Pancreas (tissue), 10 donors: Measurements from ENCODE around the gene SLC50A1. TPM values are rescaled to one million over a fixed set of nuclear protein-coding genes. Genes with fewer than 3 reads are reported as not detected.

Experiments
- ATAC-seq, 4 donors: fragments of 200-7000 bp; cut with Tn5 transposase; one replicate each; pipeline versions ENCODE4 v1.8.0 to v1.9.1; 2020; ENCODE audit warnings: mild to moderate bottlenecking in 4 of 4, moderate library complexity in 4 of 4
- DNase-seq, 6 donors: peaks; one replicate each; pipeline ENCODE4 v3.0.0-alpha.2; 2020
- FAIRE-seq: peaks from 2 replicates; lab custom pipeline; 2012; peaks lifted over from hg19 to GRCh38; lab: Jason Lieb, UNC
- H3K27ac ChIP-seq, 4 donors: fragments of 200-600 bp; sonication (generic); 1 replicate in 3 of 4; 2 replicates in 1 of 4; pipeline versions ENCODE4 v1.5.0 to v1.8.0; 2020
- H3K27me3 ChIP-seq, 4 donors: fragments of 200-600 bp; one replicate each; pipeline ENCODE4 v1.8.0; 2021
- H3K36me3 ChIP-seq, 3 donors: fragments of 200-600 bp; sonication (generic) in 1 of 3; one replicate each; pipeline versions ENCODE4 v1.5.0 to v1.8.0; 2020 to 2021
- H3K4me1 ChIP-seq, 3 donors: fragments of 200-600 bp; one replicate each; pipeline ENCODE4 v1.8.0; 2021
- H3K4me3 ChIP-seq, 4 donors: fragments of 200-600 bp; sonication (generic) in 2 of 4; one replicate each; pipeline versions ENCODE4 v1.5.0 to v1.8.0; 2020 to 2021
- H3K9me3 ChIP-seq, 4 donors: fragments of 200-600 bp; one replicate each; pipeline ENCODE4 v1.8.0; 2021
- WGBS, 2 donors: extraction: QIAGEN DNeasy Blood & Tissue Kit; methylation state at CpG; one replicate each; pipeline ENCODE4 v1.1.7; 2013; 5-methylcytosine and 5-hydroxymethylcytosine counted together
- intact Hi-C, 3 donors: fragments of 100-400 bp; cut with DNase I; formaldehyde crosslinking; loops; one replicate each; pipeline versions ENCODE4 v1.11.1 to v1.14.2; 2022
- polyA plus RNA-seq, 2 donors: library from polyadenylated mRNA; stranded (reverse); fragments of 200-250 nt; gene quantifications; one replicate each; pipeline ENCODE4 v1.2.3, GENCODE V29; 2013
- total RNA-seq, 6 donors: library from RNA; stranded (reverse); fragmentation: NEBNext Ultra II Directional in 4 of 6; extraction: Animal tissue kit (Norgen Biotek cat#: 25700) in 4 of 6; gene quantifications; one replicate each; pipeline versions ENCODE4 v1.2.1 to v1.2.4, GENCODE V29; 2021 to 2023
- TF ChIP-seq, protein P1 (sequence below), 4 donors: fragments of 200-600 bp; sonication (generic) in 3 of 4; IDR thresholded peaks; one replicate each; pipeline versions ENCODE4 v1.5.0 to v1.8.0; 2021; ENCODE audit warnings: antibody characterized with exemption in 4 of 4
- donor health status: healthy with polysubstance abuse.
- donor health status: DM: no; HTN: no; CAD: no; lungs with moderate emphysema.
- donor health status: DM: no; HTN: no; CAD: no.
- donor health status: control.
- donor health status: control.
- donor health status: Bipolar disorder and iron deficiency.
- donor health status: DM: yes; HTN: yes; CAD: no.
- donor health status: DM: no; HTN: no; CAD: no.
- donor health status: DM: no; HTN: no; CAD: no.
- donor health status: DM: yes; HTN: yes; CAD: no.

The SLC50A1 gene
- total and polyA plus RNA-seq, 8 donors = 18.7 to 33.3 (median 29.4) TPM

GRCh38 chr1:155187456-155187891, 51.8 kb downstream of the SLC50A1 start:
- no peak for FAIRE-seq
- peak overlapping the region in 1 of 4 donors; percentile 11 for H3K4me3 ChIP-seq
- intact Hi-C loops = no loop called here

GRCh38 chr1:155188268-155188667, 52.6 kb downstream of the SLC50A1 start:
- FAIRE-seq = no peak
- Histone ChIP-seq H3K27ac (peak overlapping the region in 2 of 4 donors; percentile 37 to 77), H3K36me3 (no peaks in the 10 kb centered on the region), H3K4me3 (no peak overlapping the region), H3K27me3 (no peaks in the 10 kb centered on the region), H3K9me3 (no peaks in the 10 kb centered on the region), H3K4me1 (peaks cover 28 to 34% (median 31%) of the 10 kb centered on the region in 3 donors)
- 51 to 78% methylated on average over 10 to 14 of the region's 14 CpGs for WGBS, 2 donors
- no peak for ATAC-seq
- intact Hi-C loops = no loop called here
- TF ChIP-seq, protein P1, sequence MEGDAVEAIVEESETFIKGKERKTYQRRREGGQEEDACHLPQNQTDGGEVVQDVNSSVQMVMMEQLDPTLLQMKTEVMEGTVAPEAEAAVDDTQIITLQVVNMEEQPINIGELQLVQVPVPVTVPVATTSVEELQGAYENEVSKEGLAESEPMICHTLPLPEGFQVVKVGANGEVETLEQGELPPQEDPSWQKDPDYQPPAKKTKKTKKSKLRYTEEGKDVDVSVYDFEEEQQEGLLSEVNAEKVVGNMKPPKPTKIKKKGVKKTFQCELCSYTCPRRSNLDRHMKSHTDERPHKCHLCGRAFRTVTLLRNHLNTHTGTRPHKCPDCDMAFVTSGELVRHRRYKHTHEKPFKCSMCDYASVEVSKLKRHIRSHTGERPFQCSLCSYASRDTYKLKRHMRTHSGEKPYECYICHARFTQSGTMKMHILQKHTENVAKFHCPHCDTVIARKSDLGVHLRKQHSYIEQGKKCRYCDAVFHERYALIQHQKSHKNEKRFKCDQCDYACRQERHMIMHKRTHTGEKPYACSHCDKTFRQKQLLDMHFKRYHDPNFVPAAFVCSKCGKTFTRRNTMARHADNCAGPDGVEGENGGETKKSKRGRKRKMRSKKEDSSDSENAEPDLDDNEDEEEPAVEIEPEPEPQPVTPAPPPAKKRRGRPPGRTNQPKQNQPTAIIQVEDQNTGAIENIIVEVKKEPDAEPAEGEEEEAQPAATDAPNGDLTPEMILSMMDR (IDR thresholded peaks at IDR 0.05) = no peak
- peak in 3 of 6 donors; percentile 20 to 77 (median 42) for DNase-seq

More at GRCh38 chr1:155187456-155187891, 51.8 kb downstream of the SLC50A1 start:
- Histone ChIP-seq H3K9me3 (no peaks in the 10 kb centered on the region), H3K36me3 (no peaks in the 10 kb centered on the region), H3K27me3 (no peaks in the 10 kb centered on the region), H3K4me1 (peaks cover 28 to 34% (median 31%) of the 10 kb centered on the region in 3 donors), H3K27ac (peak overlapping the region; percentile 77 to 88 (median 84))
- ATAC-seq (peak in 1 of 4 donors; percentile 3), DNase-seq (peak in 2 of 6 donors; percentile 52 to 62)
- 45 to 52% methylated on average over 16 of the region's 16 CpGs for WGBS, 2 donors
- TF ChIP-seq, protein P1 (IDR thresholded peaks at IDR 0.05) = no peak

Other genes starting within 250 kb of the SLC50A1 start
- gene PMVK, start 199.1 kb upstream of the SLC50A1 start, total RNA-seq = 10 to 100 TPM; 12.4 to 23.3 (median 16.8) TPM
- 10 to 100 TPM; 15.9 to 32.4 TPM for gene PMVK, start 199.1 kb upstream of the SLC50A1 start, polyA plus RNA-seq
- gene PBXIP1, start 179.8 kb upstream of the SLC50A1 start, total RNA-seq = 10 to 100 TPM; 15.6 to 53.1 (median 24.9) TPM
- 10 to 100 TPM; 29.5 to 45.4 TPM for gene PBXIP1, start 179.8 kb upstream of the SLC50A1 start, polyA plus RNA-seq
- 10 to 100 TPM in 3 of 6 donors, 1 to 10 TPM in 3; 8.1 to 18.3 (median 9.9) TPM for gene PYGO2, start 174.1 kb upstream of the SLC50A1 start, total RNA-seq
- gene PYGO2, start 174.1 kb upstream of the SLC50A1 start, polyA plus RNA-seq = 10 to 100 TPM; 13.3 to 19.5 TPM
- gene SHC1, start 165.1 kb upstream of the SLC50A1 start, total RNA-seq = 10 to 100 TPM; 32.3 to 53.4 (median 40.7) TPM
- gene SHC1, start 165.1 kb upstream of the SLC50A1 start, polyA plus RNA-seq = 10 to 100 TPM; 37.4 to 47.6 TPM
- gene CKS1B, start 161.2 kb upstream of the SLC50A1 start, total RNA-seq = 10 to 100 TPM in 3 of 6 donors, 1 to 10 TPM in 3; 6.7 to 12.0 (median 10.2) TPM
- gene CKS1B, start 161.2 kb upstream of the SLC50A1 start, polyA plus RNA-seq = 10 to 100 TPM in 1 of 2 donors, 1 to 10 TPM in 1; 6.7 to 19.5 TPM
- gene FLAD1, start 152.5 kb upstream of the SLC50A1 start, total RNA-seq = 10 to 100 TPM in 4 of 6 donors, 1 to 10 TPM in 2; 8.3 to 14.1 (median 11.9) TPM
- gene FLAD1, start 152.5 kb upstream of the SLC50A1 start, polyA plus RNA-seq = 10 to 100 TPM; 22.6 to 28.6 TPM
- under 1 TPM in 1 of 6 donors, not detected in 5; 0.29 TPM for gene LENEP, start 142.3 kb upstream of the SLC50A1 start, total RNA-seq
- not detected for gene LENEP, start 142.3 kb upstream of the SLC50A1 start, polyA plus RNA-seq
- 10 to 100 TPM; 24.5 to 38.4 (median 37.2) TPM for gene ZBTB7B, start 133.1 kb upstream of the SLC50A1 start, total RNA-seq
- gene ZBTB7B, start 133.1 kb upstream of the SLC50A1 start, polyA plus RNA-seq = 10 to 100 TPM; 19.8 to 31.8 TPM
- under 1 TPM; 0.12 to 0.94 (median 0.22) TPM for gene DCST2, start 102.1 kb upstream of the SLC50A1 start, total RNA-seq
- 1 to 10 TPM; 3.9 to 5.1 TPM for gene DCST2, start 102.1 kb upstream of the SLC50A1 start, polyA plus RNA-seq
- gene DCST1, start 102.0 kb upstream of the SLC50A1 start, total RNA-seq = under 1 TPM in 1 of 6 donors, not detected in 5; 0.14 TPM
- not detected for gene DCST1, start 102.0 kb upstream of the SLC50A1 start, polyA plus RNA-seq
- 10 to 100 TPM; 23.7 to 37.6 (median 33.2) TPM for gene ADAM15, start 84.5 kb upstream of the SLC50A1 start, total RNA-seq
- gene ADAM15, start 84.5 kb upstream of the SLC50A1 start, polyA plus RNA-seq = 100 to 1,000 TPM; 114 to 125 TPM
- gene EFNA4, start 72.1 kb upstream of the SLC50A1 start, total RNA-seq = 1 to 10 TPM; 2.1 to 5.6 (median 3.1) TPM
- gene EFNA4, start 72.1 kb upstream of the SLC50A1 start, polyA plus RNA-seq = 1 to 10 TPM; 6.0 to 6.2 TPM
- 1 to 10 TPM in 2 of 6 donors, under 1 TPM in 4; 0.52 to 1.2 (median 0.70) TPM for gene EFNA3, start 57.0 kb upstream of the SLC50A1 start, total RNA-seq
- gene EFNA3, start 57.0 kb upstream of the SLC50A1 start, polyA plus RNA-seq = under 1 TPM; 0.72 to 0.99 TPM
- gene EFNA1, start 8.0 kb upstream of the SLC50A1 start, total RNA-seq = 10 to 100 TPM; 19.5 to 45.9 (median 30.4) TPM
- gene EFNA1, start 8.0 kb upstream of the SLC50A1 start, polyA plus RNA-seq = 10 to 100 TPM; 47.9 to 91.7 TPM
- gene DPM3, start 4.7 kb downstream of the SLC50A1 start, total RNA-seq = 10 to 100 TPM; 39.4 to 46.5 (median 42.3) TPM
- 100 to 1,000 TPM; 211 to 227 TPM for gene DPM3, start 4.7 kb downstream of the SLC50A1 start, polyA plus RNA-seq
- gene KRTCAP2, start 37.5 kb downstream of the SLC50A1 start, total RNA-seq = 100 to 1,000 TPM in 4 of 6 donors, 10 to 100 TPM in 2; 91.8 to 119 (median 102) TPM
- 100 to 1,000 TPM; 182 to 238 TPM for gene KRTCAP2, start 37.5 kb downstream of the SLC50A1 start, polyA plus RNA-seq
- gene TRIM46, start 38.0 kb downstream of the SLC50A1 start, total RNA-seq = under 1 TPM; 0.19 to 0.59 (median 0.33) TPM
- 1 to 10 TPM; 1.2 to 4.1 TPM for gene TRIM46, start 38.0 kb downstream of the SLC50A1 start, polyA plus RNA-seq
- gene THBS3, start 72.0 kb downstream of the SLC50A1 start, total RNA-seq = 10 to 100 TPM in 5 of 6 donors, 1 to 10 TPM in 1; 9.9 to 31.1 (median 14.6) TPM
- 10 to 100 TPM; 69.1 to 78.6 TPM for gene THBS3, start 72.0 kb downstream of the SLC50A1 start, polyA plus RNA-seq
- gene MTX1, start 72.8 kb downstream of the SLC50A1 start, total RNA-seq = 10 to 100 TPM; 10.7 to 18.4 (median 15.7) TPM
- 10 to 100 TPM; 34.3 to 36.8 TPM for gene MTX1, start 72.8 kb downstream of the SLC50A1 start, polyA plus RNA-seq
- 10 to 100 TPM in 2 of 6 donors, 1 to 10 TPM in 4; 6.7 to 14.4 (median 8.5) TPM for gene ENTREP3, start 119.6 kb downstream of the SLC50A1 start, total RNA-seq
- gene ENTREP3, start 119.6 kb downstream of the SLC50A1 start, polyA plus RNA-seq = 10 to 100 TPM in 1 of 2 donors, 1 to 10 TPM in 1; 7.9 to 11.1 TPM
- 10 to 100 TPM; 25.1 to 33.4 (median 28.0) TPM for gene SCAMP3, start 126.5 kb downstream of the SLC50A1 start, total RNA-seq
- gene SCAMP3, start 126.5 kb downstream of the SLC50A1 start, polyA plus RNA-seq = 10 to 100 TPM; 27.7 to 55.5 TPM
- 10 to 100 TPM; 15.7 to 39.6 (median 18.7) TPM for gene CLK2, start 137.7 kb downstream of the SLC50A1 start, total RNA-seq
- 10 to 100 TPM; 81.1 to 89.4 TPM for gene CLK2, start 137.7 kb downstream of the SLC50A1 start, polyA plus RNA-seq
- 1 to 10 TPM in 4 of 6 donors, under 1 TPM in 2; 0.66 to 2.6 (median 1.4) TPM for gene HCN3, start 141.6 kb downstream of the SLC50A1 start, total RNA-seq
- gene HCN3, start 141.6 kb downstream of the SLC50A1 start, polyA plus RNA-seq = 10 to 100 TPM in 1 of 2 donors, 1 to 10 TPM in 1; 4.8 to 12.0 TPM
- under 1 TPM in 1 of 6 donors, not detected in 5; 0.22 TPM for gene PKLR, start 165.6 kb downstream of the SLC50A1 start, total RNA-seq
- under 1 TPM in 1 of 2 donors, not detected in 1; 0.19 TPM for gene PKLR, start 165.6 kb downstream of the SLC50A1 start, polyA plus RNA-seq
- 10 to 100 TPM; 48.7 to 78.9 (median 66.2) TPM for gene FDPS, start 173.0 kb downstream of the SLC50A1 start, total RNA-seq
- 100 to 1,000 TPM in 1 of 2 donors, 10 to 100 TPM in 1; 75.1 to 151 TPM for gene FDPS, start 173.0 kb downstream of the SLC50A1 start, polyA plus RNA-seq
- gene RUSC1, start 185.0 kb downstream of the SLC50A1 start, total RNA-seq = 10 to 100 TPM in 4 of 6 donors, 1 to 10 TPM in 2; 9.2 to 19.2 (median 11.6) TPM
- gene RUSC1, start 185.0 kb downstream of the SLC50A1 start, polyA plus RNA-seq = 10 to 100 TPM; 23.0 to 47.2 TPM